Right forelimb (tissue), 1 donor: ENCODE measurements around the gene UBC.
"Not testable (repeated sequence)": the region's sequence is repeated elsewhere in the genome, so short reads cannot be mapped to it uniquely, and the experiment has no call there.

ENCODE experiments used
- DNase-seq: peaks from one replicate; pipeline ENCODE4 v3.0.0-alpha.2; 2018

The UBC gene

DNA sequence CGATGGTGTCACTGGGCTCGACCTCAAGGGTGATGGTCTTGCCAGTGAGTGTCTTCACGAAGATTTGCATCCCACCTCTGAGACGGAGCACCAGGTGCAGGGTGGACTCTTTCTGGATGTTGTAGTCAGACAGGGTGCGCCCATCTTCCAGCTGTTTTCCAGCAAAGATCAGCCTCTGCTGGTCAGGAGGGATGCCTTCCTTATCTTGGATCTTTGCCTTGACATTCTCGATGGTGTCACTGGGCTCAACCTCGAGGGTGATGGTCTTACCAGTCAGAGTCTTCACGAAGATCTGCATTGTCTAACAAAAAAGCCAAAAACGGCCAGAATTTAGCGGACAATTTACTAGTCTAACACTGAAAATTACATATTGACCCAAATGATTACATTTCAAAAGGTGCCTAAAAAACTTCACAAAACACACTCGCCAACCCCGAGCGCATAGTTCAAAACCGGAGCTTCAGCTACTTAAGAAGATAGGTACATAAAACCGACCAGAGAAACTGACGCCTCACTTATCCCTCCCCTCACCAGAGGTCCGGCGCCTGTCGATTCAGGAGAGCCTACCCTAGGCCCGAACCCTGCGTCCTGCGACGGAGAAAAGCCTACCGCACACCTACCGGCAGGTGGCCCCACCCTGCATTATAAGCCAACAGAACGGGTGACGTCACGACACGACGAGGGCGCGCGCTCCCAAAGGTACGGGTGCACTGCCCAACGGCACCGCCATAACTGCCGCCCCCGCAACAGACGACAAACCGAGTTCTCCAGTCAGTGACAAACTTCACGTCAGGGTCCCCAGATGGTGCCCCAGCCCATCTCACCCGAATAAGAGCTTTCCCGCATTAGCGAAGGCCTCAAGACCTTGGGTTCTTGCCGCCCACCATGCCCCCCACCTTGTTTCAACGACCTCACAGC, 717 bp downstream of the UBC start:
- peak; percentile 79 for DNase-seq

DNA sequence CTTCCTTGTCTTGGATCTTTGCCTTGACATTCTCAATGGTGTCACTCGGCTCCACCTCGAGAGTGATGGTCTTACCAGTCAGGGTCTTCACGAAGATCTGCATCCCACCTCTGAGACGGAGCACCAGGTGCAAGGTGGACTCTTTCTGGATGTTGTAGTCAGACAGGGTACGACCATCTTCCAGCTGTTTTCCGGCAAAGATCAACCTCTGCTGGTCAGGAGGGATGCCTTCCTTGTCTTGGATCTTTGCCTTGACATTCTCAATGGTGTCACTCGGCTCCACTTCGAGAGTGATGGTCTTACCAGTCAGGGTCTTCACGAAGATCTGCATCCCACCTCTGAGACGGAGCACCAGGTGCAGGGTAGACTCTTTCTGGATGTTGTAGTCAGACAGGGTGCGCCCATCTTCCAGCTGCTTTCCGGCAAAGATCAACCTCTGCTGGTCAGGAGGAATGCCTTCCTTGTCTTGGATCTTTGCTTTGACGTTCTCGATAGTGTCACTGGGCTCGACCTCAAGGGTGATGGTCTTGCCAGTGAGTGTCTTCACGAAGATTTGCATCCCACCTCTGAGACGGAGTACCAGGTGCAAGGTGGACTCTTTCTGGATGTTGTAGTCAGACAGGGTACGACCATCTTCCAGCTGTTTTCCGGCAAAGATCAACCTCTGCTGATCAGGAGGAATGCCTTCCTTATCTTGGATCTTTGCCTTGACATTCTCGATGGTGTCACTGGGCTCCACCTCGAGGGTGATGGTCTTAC, 1.7 kb downstream of the UBC start:
- not testable (repeated sequence) for DNase-seq

DNA sequence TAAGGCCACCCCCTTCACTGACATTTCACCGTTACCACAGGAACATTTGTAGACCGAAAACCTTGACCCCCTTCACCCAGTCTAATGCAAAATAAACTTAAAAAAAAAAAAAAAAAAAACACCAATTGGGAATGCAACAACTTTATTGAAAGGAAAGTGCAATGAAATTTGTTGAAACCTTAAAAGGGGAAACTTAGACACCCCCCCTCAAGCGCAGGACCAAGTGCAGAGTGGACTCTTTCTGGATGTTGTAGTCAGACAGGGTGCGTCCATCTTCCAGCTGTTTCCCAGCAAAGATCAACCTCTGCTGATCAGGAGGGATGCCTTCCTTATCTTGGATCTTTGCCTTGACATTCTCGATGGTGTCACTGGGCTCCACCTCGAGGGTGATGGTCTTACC, 2.9 kb downstream of the UBC start:
- DNase-seq, result not testable (repeated sequence)

DNA sequence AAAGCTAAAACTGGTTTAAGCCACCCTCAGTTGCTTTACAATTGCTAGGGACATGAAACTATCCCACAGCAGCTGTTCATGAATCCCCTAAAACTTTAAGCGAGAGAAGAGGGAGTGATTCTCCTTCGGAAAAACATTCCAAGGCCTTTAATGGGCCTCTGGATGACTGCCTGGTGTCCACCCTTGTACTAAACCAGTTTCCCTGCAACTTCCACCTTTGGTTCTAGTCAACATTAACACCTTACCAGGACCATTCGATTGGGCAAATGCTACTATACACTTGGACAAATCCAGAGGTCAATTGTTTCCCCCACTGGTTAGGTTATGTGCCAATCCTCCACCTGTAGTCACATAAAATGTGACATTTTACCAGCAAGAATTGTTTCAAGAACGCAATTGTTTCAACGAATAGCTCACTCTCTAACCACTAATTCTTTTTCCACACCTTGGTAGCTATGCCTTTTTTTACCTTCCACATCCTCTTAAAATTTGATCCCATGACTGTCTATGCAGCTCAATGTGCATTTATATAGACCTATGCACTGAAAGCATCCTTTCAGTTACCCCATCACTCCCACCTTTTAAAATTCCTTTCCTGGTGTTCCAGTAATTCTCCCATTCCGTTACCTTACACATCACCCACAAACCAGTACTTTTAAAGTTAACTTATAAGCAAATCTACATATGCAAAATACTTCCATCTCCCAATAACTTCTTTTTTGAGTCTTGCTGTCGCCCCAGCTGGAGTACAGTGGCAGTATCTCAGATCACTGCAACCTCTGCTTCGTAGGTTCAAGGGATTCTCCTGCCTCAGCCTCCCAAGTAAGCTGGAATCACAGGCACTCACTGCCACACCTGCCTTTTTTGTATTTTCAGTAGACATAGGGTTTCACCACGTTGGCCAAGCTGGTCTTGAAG, 3.6 kb downstream of the UBC start:
- DNase-seq, result no peak

DNA sequence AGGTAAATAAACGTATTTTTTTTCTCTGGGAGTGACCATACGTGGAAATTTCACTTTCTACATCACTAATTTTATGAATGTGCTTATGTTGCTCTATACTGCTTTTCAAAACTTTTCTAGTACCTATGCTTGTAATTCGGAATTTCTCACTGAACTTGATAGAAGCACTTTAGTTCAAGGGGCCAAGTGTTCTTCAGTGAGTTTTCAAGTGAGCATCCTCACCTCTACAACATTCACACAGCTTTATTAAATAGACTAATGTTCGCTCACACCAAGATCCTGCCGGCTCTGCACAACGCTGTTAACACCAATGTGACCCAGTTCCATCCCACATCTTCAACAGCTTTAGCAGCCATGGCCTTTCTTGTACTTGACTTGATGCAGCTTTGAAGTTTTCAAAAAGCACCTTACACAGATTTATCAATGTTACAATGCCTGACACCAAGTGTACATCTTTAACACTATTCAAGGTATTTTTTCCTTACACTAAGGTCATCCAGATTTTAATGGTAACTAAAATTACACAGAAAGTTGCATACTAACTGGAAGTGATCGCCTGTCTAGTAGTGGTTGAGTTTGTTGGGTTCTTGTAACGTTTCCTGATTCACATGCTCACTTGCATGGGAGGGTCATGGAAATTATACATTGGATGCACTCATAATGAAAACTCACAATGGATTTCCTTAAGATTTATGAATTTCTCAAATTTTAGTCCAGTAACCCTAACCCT, 4.5 kb downstream of the UBC start:
- DNase-seq, result no peak

DNA sequence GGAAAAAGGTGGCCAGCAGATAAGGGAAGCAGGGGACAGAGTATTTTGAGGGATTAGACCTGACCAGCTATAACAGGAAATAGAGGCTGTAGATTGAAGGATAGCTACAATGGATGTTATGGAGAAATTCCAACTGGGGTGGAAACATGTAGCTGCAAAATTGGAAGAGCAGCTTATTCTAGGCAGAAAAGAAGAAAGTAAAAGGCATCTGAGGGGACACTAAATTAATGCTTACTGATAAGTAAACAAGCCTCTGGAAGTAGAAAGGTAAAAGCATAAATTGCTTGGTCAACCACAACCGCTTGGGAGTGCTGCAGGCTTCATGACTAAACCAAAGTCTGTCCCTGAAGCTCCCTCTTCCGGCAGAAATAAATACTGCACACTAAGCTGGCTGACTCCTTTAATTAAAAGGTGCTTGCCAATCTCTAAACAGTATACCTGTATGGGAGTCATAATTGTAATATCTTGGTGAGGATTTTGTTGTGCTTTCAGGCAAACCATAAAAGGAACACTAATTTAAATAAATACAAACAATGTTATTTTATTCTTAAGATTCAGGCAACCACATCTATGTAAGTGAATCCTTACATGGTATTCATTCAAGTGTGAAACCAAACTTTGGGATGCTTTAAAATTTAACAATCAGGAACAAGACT, 7.7 kb downstream of the UBC start:
- DNase-seq, result peak; percentile 77

DNA sequence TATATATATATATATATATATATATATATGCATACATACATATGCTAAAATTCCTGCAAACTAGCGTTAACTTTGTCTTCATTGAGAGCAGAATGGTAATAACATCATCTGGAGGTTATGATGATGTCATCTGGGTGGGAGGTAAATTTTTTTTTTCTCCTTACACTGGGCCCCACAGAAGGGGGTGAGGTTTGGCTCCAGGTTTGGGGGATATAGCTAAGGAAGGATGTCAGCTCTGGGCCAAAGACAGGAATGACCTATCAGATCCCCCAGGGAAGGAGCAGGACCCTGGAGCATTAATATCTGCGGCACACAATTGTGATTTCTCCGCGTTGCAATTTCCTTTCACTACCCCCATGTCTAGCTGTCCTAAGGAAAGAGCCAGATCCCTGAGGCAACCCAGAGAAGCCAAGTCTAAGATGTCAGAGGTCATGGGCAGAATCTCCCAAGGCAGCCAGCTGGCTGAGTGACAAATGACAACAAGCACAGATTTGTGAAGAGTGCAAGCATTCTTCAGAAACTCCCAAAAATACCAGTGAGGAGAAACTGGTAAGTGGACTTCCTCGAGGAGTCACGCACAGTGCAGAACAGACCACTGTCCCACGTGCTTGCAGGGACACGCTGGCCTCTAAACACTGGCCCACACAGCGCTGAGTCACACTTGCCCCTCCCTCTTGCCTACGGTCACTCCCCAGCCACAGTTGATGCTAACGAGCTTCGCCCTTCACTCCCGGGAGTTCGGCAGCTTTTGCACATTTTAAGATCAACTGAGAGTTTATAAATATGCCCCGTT, 9.9 kb downstream of the UBC start:
- DNase-seq, result no peak

DNA sequence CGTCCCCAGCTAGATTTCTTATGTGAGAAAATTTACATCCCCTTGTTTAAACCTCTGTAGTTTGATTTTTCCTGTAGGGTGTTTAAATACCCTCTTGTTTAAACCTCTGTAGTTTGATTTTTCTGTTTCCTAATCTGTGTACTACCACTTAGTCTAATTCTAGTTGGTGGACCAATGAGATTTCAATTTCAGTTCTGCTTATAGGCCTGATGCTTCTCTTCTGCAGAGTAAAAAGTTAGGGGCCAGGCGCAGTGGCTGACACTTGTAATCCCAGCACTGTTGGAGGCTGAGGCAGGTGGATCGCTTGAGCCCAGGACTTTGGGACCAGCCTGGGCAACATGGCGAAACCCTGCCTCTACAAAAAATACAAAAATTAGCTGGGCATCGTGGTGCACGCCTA, 11.5 kb downstream of the UBC start:
- no peak for DNase-seq

DNA sequence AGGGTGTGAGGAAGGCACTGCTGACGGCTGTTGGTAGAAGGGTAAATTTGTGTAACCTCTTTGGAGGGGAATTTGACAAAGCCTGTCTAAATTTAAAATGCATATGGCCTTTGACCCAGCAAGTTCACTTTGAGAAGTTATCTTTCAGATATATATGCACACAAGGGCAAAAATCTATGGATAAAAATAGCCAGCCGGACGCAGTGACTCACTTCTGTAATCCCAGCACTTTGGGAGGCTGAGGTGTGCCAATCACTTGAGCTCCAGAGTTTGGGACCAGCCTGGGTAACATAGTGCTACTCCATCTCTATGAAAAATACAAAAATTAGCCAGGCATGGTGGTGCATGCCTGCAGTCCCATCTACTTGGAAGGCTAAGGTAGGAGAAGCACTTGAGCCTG, 13.4 kb downstream of the UBC start:
- DNase-seq, result no peak

DNA sequence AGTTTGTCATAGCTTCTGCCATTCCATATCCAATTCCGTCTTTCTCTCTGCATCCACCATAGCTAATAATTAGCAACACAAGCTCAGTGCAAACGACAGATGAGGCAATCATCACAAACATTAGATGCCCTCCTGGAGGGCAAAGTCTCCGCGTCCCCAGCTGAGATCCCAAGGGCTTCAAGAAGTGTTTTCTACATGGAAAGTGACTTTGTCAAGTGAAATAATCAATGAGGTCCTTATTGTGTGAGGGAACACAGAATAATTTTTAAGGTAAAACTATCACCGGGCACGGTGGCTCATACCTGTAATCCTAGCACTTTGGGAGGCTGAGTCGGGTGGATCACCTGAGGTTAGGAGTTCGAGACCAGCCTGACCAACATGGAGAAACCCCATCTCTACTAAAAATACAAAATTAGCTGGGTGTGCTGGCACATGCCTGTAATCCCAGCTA, 14.1 kb downstream of the UBC start:
- DNase-seq, result not testable (repeated sequence)

DNA sequence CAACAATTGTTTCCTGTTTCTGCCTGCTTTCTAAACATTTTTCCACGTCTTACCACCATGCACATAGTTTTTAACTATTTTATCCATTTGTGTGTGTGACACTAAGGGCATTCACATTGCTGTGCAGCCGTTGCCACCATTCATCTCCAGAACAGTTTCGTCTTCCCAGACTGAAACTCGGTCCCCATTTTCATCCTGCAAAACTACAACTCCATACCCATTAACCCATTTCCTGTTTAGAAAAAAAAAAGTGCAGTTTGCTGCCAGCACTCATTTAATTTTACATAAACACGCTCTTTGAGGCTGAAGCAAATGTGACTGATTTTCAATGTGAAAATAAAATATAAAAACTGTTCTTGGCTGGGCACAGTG, 15.5 kb downstream of the UBC start:
- DNase-seq, result no peak

DNA sequence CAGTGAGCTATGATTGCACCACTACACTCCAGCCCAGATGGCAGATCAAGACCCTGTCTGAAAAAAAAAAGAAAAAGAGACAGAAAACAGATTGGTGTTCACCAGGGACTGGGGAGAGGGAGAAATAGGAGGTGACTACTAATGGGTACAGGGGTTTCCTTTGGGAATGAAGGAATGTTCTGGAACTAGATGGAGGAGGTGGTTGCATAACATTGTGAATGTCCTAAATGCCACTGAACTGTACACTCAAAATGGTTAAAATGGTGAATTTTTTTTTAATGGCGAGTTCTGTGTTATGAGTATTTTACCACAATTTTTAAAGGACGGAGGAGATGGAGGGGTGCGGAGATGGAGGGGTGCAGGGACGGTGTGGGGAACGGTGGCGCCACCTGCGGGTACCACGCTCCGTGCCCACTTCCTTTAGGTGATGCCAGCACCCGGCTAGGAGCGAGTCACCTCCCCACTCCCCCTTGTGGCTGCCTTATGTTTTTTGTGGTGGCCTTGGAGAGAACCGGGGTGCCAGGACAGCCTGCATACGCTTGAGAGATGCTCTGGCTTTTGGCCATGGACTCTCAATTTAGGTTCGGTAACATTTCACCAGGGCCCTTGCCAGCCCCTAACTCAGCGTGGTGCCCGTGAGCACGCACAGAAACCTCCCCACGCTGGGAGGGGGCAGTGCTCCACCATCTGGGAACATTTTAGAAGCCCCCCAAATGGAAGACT, 16.1 kb downstream of the UBC start:
- no peak for DNase-seq

DNA sequence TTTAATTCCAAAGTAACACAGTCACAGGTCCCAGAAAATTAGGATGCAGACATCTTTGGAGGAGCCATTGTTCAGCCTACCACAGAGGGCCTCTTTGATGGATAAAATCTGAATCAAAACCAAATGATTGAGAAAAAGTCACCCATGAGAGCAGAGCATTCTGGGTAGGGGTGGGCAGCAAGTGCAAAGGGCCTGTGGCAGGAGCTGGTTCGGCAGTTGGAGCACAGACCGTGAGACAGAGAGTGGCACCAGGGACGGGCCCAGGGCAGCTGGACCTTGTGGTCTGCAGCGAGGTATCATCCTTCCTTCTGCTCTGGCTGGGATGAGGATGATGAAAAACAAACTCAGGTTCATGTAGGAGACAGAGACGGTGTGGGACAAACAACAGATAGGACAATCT, 18.0 kb downstream of the UBC start:
- DNase-seq, result no peak

DNA sequence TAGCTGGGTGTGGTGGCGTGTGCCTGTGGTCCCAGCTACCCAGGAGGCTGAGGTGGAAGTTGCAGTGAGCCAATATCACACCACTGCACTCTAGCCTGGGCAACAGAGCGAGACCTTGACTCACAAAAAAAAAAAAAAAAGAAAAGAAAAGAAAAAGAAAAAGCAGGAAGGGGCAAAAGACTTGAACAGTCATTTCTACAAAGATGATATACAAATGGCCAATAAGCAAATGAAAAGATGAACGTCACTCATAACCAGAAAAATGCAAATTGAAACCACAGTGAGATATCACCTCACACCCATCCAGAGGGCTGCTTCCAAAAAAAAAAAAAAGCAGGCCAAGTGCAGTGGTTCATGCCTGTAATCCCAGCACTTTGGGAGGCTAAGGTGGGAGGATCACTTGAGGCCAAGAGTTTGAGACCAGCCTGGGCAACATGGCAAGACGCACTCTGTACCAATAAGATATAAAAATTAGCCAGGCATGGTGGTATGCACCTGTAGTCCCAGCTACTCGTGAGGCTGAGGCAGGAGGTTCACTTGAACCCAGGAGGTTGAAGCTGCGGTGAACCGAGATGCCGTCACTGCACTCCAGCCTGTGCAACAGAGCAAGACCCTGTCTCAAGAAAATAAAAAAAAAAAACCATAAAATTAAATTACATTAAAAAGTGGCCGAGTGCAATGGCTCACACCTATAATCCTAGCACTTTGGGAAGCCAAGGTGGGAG, 20.5 kb downstream of the UBC start:
- DNase-seq, result no peak

DNA sequence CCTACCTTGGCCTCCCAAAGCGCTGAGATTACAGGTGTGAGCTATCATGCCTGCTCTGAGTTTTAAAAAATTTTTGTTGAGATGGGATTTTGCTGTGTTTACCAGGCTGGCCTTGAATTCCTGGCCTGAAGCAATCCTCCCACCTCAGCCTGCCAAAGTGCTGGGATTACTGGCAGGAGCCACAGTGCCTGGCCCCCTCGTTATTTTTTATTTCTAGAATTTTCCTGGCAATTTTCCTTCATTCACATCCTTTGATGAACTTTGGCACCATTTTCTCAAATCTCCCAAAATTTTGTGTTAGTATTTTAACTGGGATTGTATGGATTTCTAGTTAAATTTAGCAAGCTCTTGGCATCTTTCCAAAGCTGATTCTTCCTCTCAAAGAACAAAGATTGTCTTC, 26.2 kb downstream of the UBC start:
- no peak for DNase-seq

DNA sequence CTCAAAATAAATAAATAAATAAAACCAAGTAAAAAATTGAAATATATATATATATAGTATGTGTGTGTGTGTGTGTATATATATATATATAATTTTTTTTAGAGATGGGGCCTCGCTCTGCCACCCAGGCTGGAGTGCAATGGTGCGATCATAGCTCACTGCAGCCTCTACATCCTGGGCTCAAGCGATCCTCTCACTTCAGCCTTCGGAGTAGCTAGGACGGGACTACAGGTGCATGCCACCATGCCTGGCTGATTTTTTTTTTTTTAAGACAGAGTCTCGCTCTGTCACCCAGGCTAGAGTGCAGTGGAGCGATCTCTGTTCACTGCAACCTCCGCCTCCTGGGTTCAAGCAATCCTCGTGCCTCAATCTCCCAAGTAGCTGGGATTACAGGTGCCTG, 26.7 kb downstream of the UBC start:
- DNase-seq, result not testable (repeated sequence)

DNA sequence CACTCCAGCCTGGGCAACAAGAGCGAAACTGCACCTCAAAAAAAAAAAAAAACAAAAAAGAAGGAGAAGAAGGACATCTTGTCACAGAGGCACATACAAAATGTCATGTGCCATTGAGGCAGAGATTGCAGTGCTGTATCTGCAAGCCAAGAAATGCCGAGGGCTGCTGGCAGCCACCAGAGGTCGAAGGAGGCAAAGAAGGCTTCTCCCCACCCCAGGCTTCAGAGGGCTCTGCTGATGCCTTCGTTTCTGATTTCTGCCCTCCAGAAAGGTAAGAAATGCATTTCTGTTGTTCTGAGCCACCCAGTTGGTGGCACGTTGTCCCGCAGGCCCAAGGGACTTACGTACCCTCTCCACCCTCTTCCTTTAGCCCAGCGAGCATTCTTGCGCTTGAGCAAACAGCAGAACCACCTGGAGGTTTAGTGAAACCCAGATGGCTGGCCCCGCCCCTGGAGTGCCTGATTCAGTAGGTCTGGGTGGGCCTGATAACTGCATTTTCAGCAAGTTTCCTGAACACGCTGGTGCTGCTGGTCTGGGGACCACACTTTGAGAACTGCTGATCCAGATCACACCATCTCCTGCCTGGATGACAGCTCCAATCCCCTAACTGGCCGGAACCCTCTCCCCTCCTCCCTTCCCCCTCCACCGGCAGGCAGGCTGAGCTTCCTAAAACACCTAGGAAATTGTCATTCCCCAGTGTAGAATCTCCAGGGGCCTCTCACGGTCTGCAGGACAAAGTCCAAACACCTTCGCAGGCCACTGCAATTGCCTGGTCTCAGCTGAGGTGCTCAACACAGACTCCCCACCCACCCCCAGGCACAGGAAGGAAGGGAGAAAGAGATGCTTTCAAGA, 29.6 kb downstream of the UBC start:
- DNase-seq, result no peak
